K562 (cell line): ENCODE data around the gene POLR3E. TPM values are rescaled to one million over a fixed set of nuclear protein-coding genes. Genes with fewer than 3 reads are reported as not detected.

Experiments
- CREM ChIP-seq: IDR thresholded peaks from 2 replicates; pipeline ENCODE4 v1.6.1; 2014; ENCODE audit warnings: antibody characterized with exemption, low read depth
- ELF1 ChIP-seq: fragments of 200-800 bp; sonication (Bioruptor generic); IDR thresholded peaks from 2 replicates; pipeline ENCODE4 v1.6.1; 2016; ENCODE audit warnings: missing genetic modification characterization, missing compliant biosample characterization
- MBD1 ChIP-seq: fragments of 250-450 bp; sonication (Bioruptor Pico); IDR thresholded peaks from 2 replicates; pipeline ENCODE4 v1.8.0; 2022; ENCODE audit warnings: inconsistent platforms
- MTA3 ChIP-seq: fragments of 450-650 bp; formaldehyde crosslinking; IDR thresholded peaks from 2 replicates; pipeline ENCODE4 v1.6.1; 2017; ENCODE audit warnings: mild to moderate bottlenecking, borderline replicate concordance
- NR1H2 ChIP-seq: sonication (generic); formaldehyde crosslinking; IDR thresholded peaks from 2 replicates; pipeline ENCODE4 v1.4.0; 2020; ENCODE audit warnings: mild to moderate bottlenecking, missing genetic modification reagents
- PKNOX1 ChIP-seq: fragments of 450-650 bp; IDR thresholded peaks from 2 replicates; pipeline ENCODE4 v1.6.1; 2016
- POLR2A ChIP-seq: fragments of 450-650 bp; conservative IDR thresholded peaks from 2 replicates; pipeline ENCODE4 v1.6.1; 2016
- POU5F1 ChIP-seq: fragments of 150-350 bp; IDR thresholded peaks from 2 replicates; pipeline ENCODE4 v1.6.1; 2014; ENCODE audit warnings: borderline replicate concordance, low read length, low read depth, mild to moderate bottlenecking; ENCODE audit not compliant: partially characterized antibody
- RBM17 ChIP-seq: fragments of 200-400 bp; formaldehyde crosslinking; IDR thresholded peaks from 2 replicates; pipeline ENCODE4 v1.6.1; 2017; ENCODE audit warnings: low read depth, mild to moderate bottlenecking, low read length, borderline replicate concordance
- RFX5 ChIP-seq: IDR thresholded peaks from 2 replicates; pipeline ENCODE4 v1.6.1; 2011; ENCODE audit warnings: low read depth, mild to moderate bottlenecking, improper control_type of control experiment, low read length
- SMAD1 ChIP-seq: fragments of 150-350 bp; IDR thresholded peaks from 2 replicates; pipeline ENCODE4 v1.6.1; 2014; ENCODE audit warnings: low read length, low read depth; ENCODE audit not compliant: partially characterized antibody
- SMARCA5 ChIP-seq: fragments of 450-650 bp; IDR thresholded peaks from 2 replicates; pipeline ENCODE4 v1.6.1; 2016
- SNAPC5 ChIP-seq: fragments of 250-450 bp; sonication (Bioruptor Pico); IDR thresholded peaks from 2 replicates; pipeline ENCODE4 v1.8.0; 2021; ENCODE audit warnings: moderate library complexity, mild to moderate bottlenecking, inconsistent platforms
- ZKSCAN3 ChIP-seq: fragments of 250-450 bp; sonication (Bioruptor Pico); IDR thresholded peaks from 2 replicates; pipeline ENCODE4 v1.4.0; 2020
- ZNF146 ChIP-seq: IDR thresholded peaks from one replicate; pipeline ENCODE4 v1.6.1; 2018; ENCODE audit warnings: missing compliant biosample characterization; ENCODE audit not compliant: unreplicated experiment
- ZNF197 ChIP-seq: fragments of 200-800 bp; sonication (Bioruptor generic); IDR thresholded peaks from 2 replicates; pipeline ENCODE4 v1.6.1; 2016; ENCODE audit warnings: low read depth, missing genetic modification characterization, missing compliant biosample characterization
- ZNF407 ChIP-seq: fragments of 450-650 bp; IDR thresholded peaks from 2 replicates; pipeline ENCODE4 v1.6.1; 2016; ENCODE audit warnings: low read depth
- ZNF780A ChIP-seq: fragments of 250-450 bp; sonication (Bioruptor Pico); IDR thresholded peaks from 2 replicates; pipeline ENCODE4 v1.5.0; 2021; ENCODE audit warnings: mild to moderate bottlenecking
- ZSCAN29 ChIP-seq: fragments of 450-650 bp; IDR thresholded peaks from 2 replicates; pipeline ENCODE4 v1.6.1; 2017
- polyA plus RNA-seq, 8 experiments: library from polyadenylated mRNA; depleted of rRNA in 4 of 8; stranded (reverse) in 5 of 8; unstranded in 3 of 8; fragments of >200 nt; fragmentation: Nextera tagmentation in 2 of 8; fragmentation: Illumina TruSeq in 1 of 8; extraction: Ambion mirVana in 2 of 8; extraction: Trizol in 1 of 8; gene quantifications; 2 replicates each; pipeline versions ENCODE4 v1.2.1 to v1.2.3, GENCODE V29; 2011 to 2014; ENCODE audit warnings: inconsistent platforms in 1 of 8, missing spikeins in 1 of 8
- total RNA-seq, 7 experiments: library from RNA; depleted of rRNA in 6 of 7; stranded (reverse); fragments of >200 nt in 6 of 7; fragmentation: Illumina TruSeq in 2 of 7; extraction: Trizol in 2 of 7; gene quantifications; 2 replicates each; pipeline versions ENCODE4 v1.2.1 to v1.2.3, GENCODE V29; 2011 to 2021; ENCODE audit warnings: low replicate concordance in 1 of 7

The POLR3E gene
- total and polyA plus RNA-seq, 9 of the 15 experiments (the other 6 are each of a cell fraction or from before 2014, with no cell fraction given) = 17.7 to 151 (median 82.6) TPM

GRCh38 chr16:22297871-22298733 lies 893 bp downstream of the POLR3E start (continued):
- TF ChIP-seq ELF1 (tag) (no peak), ZKSCAN3 (CRISPR knock-in tag) (no peak), POLR2A (peak; percentile 80), PKNOX1 (no peak), ZNF407 (peak; percentile 46; the same call in 1 of the 2 replicates), ZNF197 (CRISPR knock-in tag) (no peak; the same call in 1 of the 2 replicates), POU5F1 (no peak), SNAPC5 (no peak), MBD1 (CRISPR knock-in tag) (no peak), NR1H2 (CRISPR knock-in tag) (no peak; the same call in 1 of the 2 replicates), MTA3 (peak; percentile 95), ZNF780A (CRISPR knock-in tag) (no peak), CREM (peak; percentile 96), ZSCAN29 (peak; percentile 14; the same call in 1 of the 2 replicates), ZNF146 (CRISPR knock-in tag) (no peak), RBM17 (no peak), SMAD1 (no peak), SMARCA5 (no peak), RFX5 (no peak)
